HG03159 (cell line): ENCODE measurements around the gene JPH2.

Experiments
- ATAC-seq: cut with Tn5 transposase; IDR thresholded peaks from one replicate; pipeline ENCODE4 v1.9.1; 2021; ENCODE audit warnings: mild to moderate bottlenecking, moderate library complexity; ENCODE audit not compliant: unreplicated experiment

JPH2 gene

DNA sequence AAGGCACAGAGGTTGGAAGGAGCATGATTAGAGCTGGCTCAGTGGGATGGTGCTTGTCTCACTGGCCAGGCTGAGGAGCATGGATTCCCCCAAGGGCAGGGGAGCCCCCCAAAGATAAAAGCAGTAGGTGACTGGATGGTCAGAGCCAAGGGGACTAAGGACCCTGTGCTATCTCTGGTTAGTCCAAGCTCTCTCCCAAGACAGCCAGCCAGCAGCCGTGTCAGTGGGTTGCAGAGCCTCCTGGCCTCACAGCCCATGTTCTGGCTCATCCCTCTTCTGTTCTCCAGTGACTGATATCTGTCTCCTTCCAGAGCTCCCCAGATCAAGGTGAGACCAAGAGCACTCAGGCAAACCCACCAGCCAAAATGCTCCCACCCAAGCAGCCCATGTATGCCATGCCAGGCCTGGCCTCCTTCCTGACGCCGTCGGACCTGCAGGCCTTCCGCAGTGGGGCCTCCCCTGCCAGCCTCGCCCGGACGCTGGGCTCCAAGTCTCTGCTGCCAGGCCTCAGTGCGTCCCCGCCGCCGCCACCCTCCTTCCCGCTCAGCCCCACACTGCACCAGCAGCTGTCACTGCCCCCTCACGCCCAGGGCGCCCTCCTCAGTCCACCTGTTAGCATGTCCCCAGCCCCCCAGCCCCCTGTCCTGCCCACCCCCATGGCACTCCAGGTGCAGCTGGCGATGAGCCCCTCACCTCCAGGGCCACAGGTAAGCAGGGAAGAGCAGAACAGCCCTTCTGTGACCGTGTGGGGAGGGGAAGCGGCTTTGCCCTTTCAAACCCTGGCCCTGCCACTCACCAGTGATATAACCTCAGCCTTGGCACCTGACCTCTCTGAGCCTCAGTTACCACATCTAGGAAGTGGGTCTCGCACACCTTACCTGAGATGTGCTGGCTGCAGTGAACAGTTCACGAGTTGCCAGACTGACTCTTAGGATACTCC, 121.3 kb downstream of the JPH2 start:
- no peak for ATAC-seq

DNA sequence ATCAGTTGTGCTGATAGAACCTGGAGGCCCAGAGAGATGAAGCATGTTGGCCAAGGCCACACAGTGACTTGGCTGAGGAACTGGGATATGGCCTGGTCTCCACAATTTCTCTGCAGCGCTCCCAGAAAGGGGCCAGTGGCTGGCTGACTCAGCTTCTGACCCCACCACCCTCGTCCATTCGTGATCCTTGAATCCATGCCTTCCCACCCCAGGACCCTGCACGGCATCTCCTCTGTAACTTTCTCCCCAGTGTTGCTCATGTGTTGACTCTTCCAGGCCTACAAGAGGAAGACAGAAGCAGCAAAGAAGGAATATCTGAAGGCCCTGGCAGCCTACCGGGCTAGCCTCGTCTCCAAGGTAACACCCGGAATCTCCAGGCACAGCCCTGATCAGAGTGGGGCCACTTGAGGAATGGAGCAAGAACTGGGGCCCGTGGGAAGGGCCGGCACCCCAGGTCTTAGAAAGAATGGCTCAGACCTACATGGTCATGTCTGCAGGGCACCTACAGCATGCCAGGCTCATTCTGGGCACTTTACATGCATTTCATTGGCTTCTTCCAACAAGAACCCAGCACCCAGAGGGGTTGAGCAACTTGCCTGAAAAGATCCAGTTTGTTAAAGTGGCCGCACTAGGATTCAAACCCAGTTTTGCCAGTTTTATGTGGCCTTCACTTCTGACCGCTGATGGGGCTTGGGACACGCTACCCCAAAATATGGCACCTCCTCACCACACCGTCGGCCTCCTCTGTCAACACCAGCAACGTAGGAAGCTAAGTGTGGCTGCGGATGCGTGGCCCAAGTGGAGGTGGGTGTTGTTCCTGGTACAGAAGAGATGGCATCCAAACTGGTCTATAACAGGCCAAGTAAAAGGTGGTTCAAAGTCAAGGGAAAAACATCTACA, 122.2 kb downstream of the JPH2 start:
- no peak for ATAC-seq
